HepG2 (cell line): Measurements from ENCODE around the gene ARHGEF16. TPM values are rescaled to one million over a fixed set of nuclear protein-coding genes. Genes with fewer than 3 reads are reported as not detected.

Experiments used
- CERS6 ChIP-seq: sonication (generic); formaldehyde crosslinking; IDR thresholded peaks from 2 replicates; pipeline ENCODE4 v1.5.0; 2020; ENCODE audit warnings: missing genetic modification reagents
- CHD4 ChIP-seq: fragments of 200-600 bp; sonication (generic); IDR thresholded peaks from 2 replicates; pipeline ENCODE4 v1.7.0; 2017; ENCODE audit warnings: mild to moderate bottlenecking, low read length, borderline replicate concordance
- FOXK1 ChIP-seq: sonication (generic); formaldehyde crosslinking; IDR thresholded peaks from 2 replicates; pipeline ENCODE4 v1.4.0; 2020; ENCODE audit warnings: low read depth, missing genetic modification reagents, borderline replicate concordance
- ISL2 ChIP-seq: sonication (generic); formaldehyde crosslinking; IDR thresholded peaks from 2 replicates; pipeline ENCODE4 v1.5.0; 2020; ENCODE audit warnings: missing genetic modification reagents
- KDM1A ChIP-seq: IDR thresholded peaks from 2 replicates; pipeline ENCODE4 v1.6.1; 2016; ENCODE audit warnings: missing compliant biosample characterization
- LCORL ChIP-seq, 2 experiments: fragments of 450-650 bp in 1 of 2; sonication (generic) in 1 of 2; formaldehyde crosslinking in 1 of 2; IDR thresholded peaks; 2 replicates each; pipeline versions ENCODE4 v1.5.0 to v1.6.1; 2017 to 2020; ENCODE audit warnings: antibody characterized with exemption in 1 of 2, missing genetic modification reagents in 1 of 2
- MIER2 ChIP-seq: IDR thresholded peaks from 2 replicates; pipeline ENCODE4 v1.6.1; 2016; ENCODE audit warnings: missing biosample characterization, missing genetic modification reagents
- MIER3 ChIP-seq: IDR thresholded peaks from 2 replicates; pipeline ENCODE4 v1.6.1; 2016; ENCODE audit warnings: missing compliant biosample characterization, borderline replicate concordance
- REPIN1 ChIP-seq: sonication (generic); formaldehyde crosslinking; IDR thresholded peaks from 2 replicates; pipeline ENCODE4 v1.8.0; 2022; ENCODE audit warnings: missing genetic modification reagents, low read depth, mild to moderate bottlenecking, borderline replicate concordance
- ZBTB21 ChIP-seq: sonication (generic); formaldehyde crosslinking; IDR thresholded peaks from 2 replicates; pipeline ENCODE4 v1.4.0; 2020; ENCODE audit warnings: missing genetic modification reagents
- ZBTB38 ChIP-seq: sonication (generic); formaldehyde crosslinking; IDR thresholded peaks from 2 replicates; pipeline ENCODE4 v1.5.1; 2020; ENCODE audit warnings: mild to moderate bottlenecking, missing genetic modification reagents
- ZNF12 ChIP-seq: sonication (generic); formaldehyde crosslinking; IDR thresholded peaks from 2 replicates; pipeline ENCODE4 v1.5.0; 2020; ENCODE audit warnings: missing genetic modification reagents
- ZNF121 ChIP-seq: sonication (generic); formaldehyde crosslinking; IDR thresholded peaks from 2 replicates; pipeline ENCODE4 v1.5.0; 2020; ENCODE audit warnings: mild to moderate bottlenecking, missing genetic modification reagents
- ZNF234 ChIP-seq: sonication (generic); formaldehyde crosslinking; conservative IDR thresholded peaks from 2 replicates; pipeline ENCODE4 v1.5.1; 2020; ENCODE audit warnings: mild to moderate bottlenecking, missing genetic modification reagents
- ZNF441 ChIP-seq: sonication (generic); formaldehyde crosslinking; IDR thresholded peaks from 2 replicates; pipeline ENCODE4 v1.7.0; 2021; ENCODE audit warnings: missing genetic modification reagents, borderline replicate concordance
- ZNF468 ChIP-seq: sonication (generic); formaldehyde crosslinking; IDR thresholded peaks from 2 replicates; pipeline ENCODE4 v1.8.0; 2022; ENCODE audit warnings: mild to moderate bottlenecking, moderate library complexity, missing genetic modification reagents
- ZNF512B ChIP-seq: sonication (generic); formaldehyde crosslinking; IDR thresholded peaks from 2 replicates; pipeline ENCODE4 v1.5.1; 2020; ENCODE audit warnings: missing genetic modification reagents, mild to moderate bottlenecking, borderline replicate concordance
- ZNF546 ChIP-seq: sonication (generic); formaldehyde crosslinking; conservative IDR thresholded peaks from 2 replicates; pipeline ENCODE4 v1.8.1; 2023; ENCODE audit warnings: mild to moderate bottlenecking, missing genetic modification reagents
- ZNF607 ChIP-seq: sonication (generic); formaldehyde crosslinking; IDR thresholded peaks from 2 replicates; pipeline ENCODE4 v1.5.1; 2020; ENCODE audit warnings: missing genetic modification reagents, mild to moderate bottlenecking, borderline replicate concordance
- ZNF615 ChIP-seq: sonication (generic); formaldehyde crosslinking; IDR thresholded peaks from 2 replicates; pipeline ENCODE4 v1.5.0; 2020; ENCODE audit warnings: mild to moderate bottlenecking, missing genetic modification reagents, borderline replicate concordance
- ZNF713 ChIP-seq: sonication (generic); formaldehyde crosslinking; IDR thresholded peaks from 2 replicates; pipeline ENCODE4 v1.4.0; 2020; ENCODE audit warnings: mild to moderate bottlenecking, missing genetic modification reagents
- ZNF720 ChIP-seq: sonication (generic); formaldehyde crosslinking; IDR thresholded peaks from 2 replicates; pipeline ENCODE4 v1.4.0; 2020; ENCODE audit warnings: missing genetic modification reagents
- ZNF773 ChIP-seq: sonication (generic); formaldehyde crosslinking; IDR thresholded peaks from 2 replicates; pipeline ENCODE4 v1.4.0; 2020; ENCODE audit warnings: missing genetic modification reagents, borderline replicate concordance
- ZSCAN22 ChIP-seq: sonication (generic); formaldehyde crosslinking; IDR thresholded peaks from 2 replicates; pipeline ENCODE4 v1.4.0; 2020; ENCODE audit warnings: mild to moderate bottlenecking, missing genetic modification reagents
- ZSCAN5A ChIP-seq: sonication (generic); formaldehyde crosslinking; IDR thresholded peaks from 2 replicates; pipeline ENCODE4 v1.8.0; 2022; ENCODE audit warnings: mild to moderate bottlenecking, missing genetic modification reagents, borderline replicate concordance
- polyA plus RNA-seq, 8 experiments: library from polyadenylated mRNA; depleted of rRNA in 3 of 8; stranded (reverse) in 7 of 8; unstranded in 1 of 8; fragments of >200 nt; fragmentation: Illumina TruSeq in 4 of 8; extraction: Trizol in 4 of 8; gene quantifications; 2 replicates each; pipeline versions ENCODE4 v1.2.1 to v1.2.3, GENCODE V29; 2011 to 2016; ENCODE audit warnings: low read depth in 4 of 8, missing spikeins in 1 of 8, mixed read lengths in 1 of 8; ENCODE audit not compliant: insufficient read depth in 1 of 8
- total RNA-seq, 5 experiments: library from RNA; depleted of rRNA; stranded (reverse); fragments of >200 nt; fragmentation: Illumina TruSeq; extraction: Trizol; gene quantifications; 2 replicates each; pipeline ENCODE4 v1.2.3, GENCODE V29; 2016; ENCODE audit warnings: low read depth in 1 of 5
- TF ChIP-seq, protein P1 (sequence below): sonication (generic); formaldehyde crosslinking; IDR thresholded peaks from 2 replicates; pipeline ENCODE4 v1.4.0; 2020; ENCODE audit warnings: mild to moderate bottlenecking, missing genetic modification reagents

The ARHGEF16 gene
- total and polyA plus RNA-seq, 2 of the 13 experiments (the other 11 are each of a cell fraction or from before 2014, with no cell fraction given) = 20.3 to 39.9 TPM

- TF ChIP-seq, protein P1, sequence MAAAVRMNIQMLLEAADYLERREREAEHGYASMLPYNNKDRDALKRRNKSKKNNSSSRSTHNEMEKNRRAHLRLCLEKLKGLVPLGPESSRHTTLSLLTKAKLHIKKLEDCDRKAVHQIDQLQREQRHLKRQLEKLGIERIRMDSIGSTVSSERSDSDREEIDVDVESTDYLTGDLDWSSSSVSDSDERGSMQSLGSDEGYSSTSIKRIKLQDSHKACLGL (CRISPR knock-in tag) = 0 out of 2 replicates have a peak, but pooled peaks have one; percentile 45
- TF ChIP-seq ZNF512B (CRISPR knock-in tag) (no peak), ZNF713 (CRISPR knock-in tag) (no peak), ZSCAN22 (CRISPR knock-in tag) (no peak), CERS6 (CRISPR knock-in tag) (no peak), ZSCAN5A (CRISPR knock-in tag) (no peak), ZNF468 (no peak), ZNF720 (CRISPR knock-in tag) (no peak), ZBTB21 (no peak), LCORL (IDR thresholded peaks at IDR 0.05) (no peak), LCORL (CRISPR knock-in tag; IDR thresholded peaks at IDR 0.05) (peak; percentile 79), ZNF615 (CRISPR knock-in tag) (no peak), ZNF607 (CRISPR knock-in tag) (no peak), ZNF12 (peak; percentile 34), ZNF546 (CRISPR knock-in tag) (no peak), MIER2 (CRISPR knock-in tag) (no peak), ZNF121 (peak; percentile 95), ZBTB38 (CRISPR knock-in tag) (no peak), ISL2 (CRISPR knock-in tag) (no peak), ZNF234 (CRISPR knock-in tag) (no peak), MIER3 (CRISPR knock-in tag) (peak; percentile 57; the same call in 1 of the 2 replicates), KDM1A (CRISPR knock-in tag) (peak; percentile 34; the same call in 1 of the 2 replicates), REPIN1 (no peak), FOXK1 (CRISPR knock-in tag) (no peak), ZNF773 (no peak), ZNF441 (CRISPR knock-in tag) (no peak; the same call in 1 of the 2 replicates), CHD4 (no peak)
These were observed 5.6 kb downstream of the ARHGEF16 start (continued) for GRCh38 chr1:3459940-3460671.
